Breast epithelium (tissue), 4 donors: Measurements from ENCODE around the gene STX16. TPM values are rescaled to one million over a fixed set of nuclear protein-coding genes. Genes with fewer than 3 reads are reported as not detected.

Source experiments
- DNase-seq, 2 donors: peaks; one replicate each; pipeline ENCODE4 v3.0.0-alpha.2; 2019; ENCODE audit warnings: low spot score in 2 of 2
- H3K27ac ChIP-seq, 2 donors: fragments of 200-600 bp; sonication (generic) in 1 of 2; one replicate each; pipeline ENCODE4 v1.5.1; 2016 to 2019; ENCODE audit warnings: mild to moderate bottlenecking in 1 of 2
- H3K27me3 ChIP-seq, 2 donors: fragments of 200-600 bp; sonication (generic) in 1 of 2; one replicate each; pipeline versions ENCODE4 v1.5.1 to v1.6.0; 2017 to 2019; ENCODE audit warnings: control low read depth in 1 of 2, mild to moderate bottlenecking in 1 of 2
- H3K36me3 ChIP-seq: fragments of 200-600 bp; one replicate; pipeline ENCODE4 v1.5.1; 2019
- H3K4me1 ChIP-seq, 2 donors: fragments of 200-600 bp; sonication (generic); one replicate each; pipeline ENCODE4 v1.5.1; 2016 to 2019; ENCODE audit warnings: control low read depth in 1 of 2
- H3K4me3 ChIP-seq, 3 donors: fragments of 200-600 bp; sonication (generic); 1 replicate in 2 of 3; 2 replicates in 1 of 3; pipeline ENCODE4 v1.5.1; 2016 to 2019; ENCODE audit warnings: mild to moderate bottlenecking in 3 of 3, moderate library complexity in 2 of 3
- H3K9me3 ChIP-seq, 2 donors: fragments of 200-600 bp; sonication (generic) in 1 of 2; one replicate each; pipeline ENCODE4 v1.5.1; 2016 to 2019; ENCODE audit warnings: control low read depth in 1 of 2
- CTCF ChIP-seq, 3 donors: fragments of 450-650 bp; IDR thresholded peaks; one replicate each; pipeline ENCODE4 v1.5.1; 2016 to 2017; ENCODE audit warnings: antibody characterized with exemption in 3 of 3, mild to moderate bottlenecking in 3 of 3, moderate library complexity in 3 of 3
- POLR2A ChIP-seq: fragments of 450-650 bp; IDR thresholded peaks from one replicate; pipeline ENCODE4 v1.6.1; 2016; ENCODE audit warnings: antibody characterized with exemption, mild to moderate bottlenecking, moderate library complexity
- POLR2AphosphoS5 ChIP-seq, 3 donors: sonication (generic); formaldehyde crosslinking; IDR thresholded peaks; one replicate each; pipeline ENCODE4 v1.6.1; 2017; ENCODE audit warnings: antibody characterized with exemption in 3 of 3
- intact Hi-C: fragments of 100-400 bp; cut with DNase I; formaldehyde crosslinking; loops from one replicate; pipeline ENCODE4 v1.15.1; 2023; ENCODE audit warnings: low total_unique reads
- total RNA-seq, 3 donors: library from RNA; depleted of rRNA; stranded (reverse); fragments of >200 nt; gene quantifications; one replicate each; pipeline ENCODE4 v1.1.0, GENCODE V29; 2016

Gene STX16
- total RNA-seq, 3 donors from 2014 or later: 54.4 to 76.5 (median 74.4) TPM

- H3K9me3 ChIP-seq: no peaks in the 10 kb centered on the region
- peak overlapping the region; percentile 86 to 88 for H3K27ac ChIP-seq
- H3K4me1 ChIP-seq: peaks cover 0 to 4% of the 10 kb centered on the region in 2 donors
- no peaks in the 10 kb centered on the region for H3K27me3 ChIP-seq
- no peak overlapping the region for H3K4me3 ChIP-seq
- intact Hi-C loops: no loop called here
- no peaks in the 10 kb centered on the region for H3K36me3 ChIP-seq
- no peak for DNase-seq
- TF ChIP-seq CTCF (IDR thresholded peaks at IDR 0.05) (no peak), POLR2AphosphoS5 (IDR thresholded peaks at IDR 0.05) (no peak), POLR2A (no peak)
Observed at GRCh38 chr20:58610071-58610800, 40.8 kb upstream of the STX16 start.

GRCh38 chr20:58610811-58611210, 40.3 kb upstream of the STX16 start:
- peak overlapping the region; percentile 86 to 88 for H3K27ac ChIP-seq
- H3K36me3 ChIP-seq: no peaks in the 10 kb centered on the region
- DNase-seq: no peak
- no peak for TF ChIP-seq POLR2A
- no peak for TF ChIP-seq CTCF (IDR thresholded peaks at IDR 0.05)
- no peak for TF ChIP-seq POLR2AphosphoS5 (IDR thresholded peaks at IDR 0.05)
- H3K4me1 ChIP-seq: peaks cover 0 to 4% of the 10 kb centered on the region in 2 donors
- no peak overlapping the region for H3K4me3 ChIP-seq
- intact Hi-C loops: no loop called here
- no peaks in the 10 kb centered on the region for H3K27me3 ChIP-seq
- H3K9me3 ChIP-seq: no peaks in the 10 kb centered on the region

GRCh38 chr20:58611236-58612030, 39.6 kb upstream of the STX16 start:
- Histone ChIP-seq H3K9me3 (no peaks in the 10 kb centered on the region), H3K36me3 (no peaks in the 10 kb centered on the region), H3K4me1 (peaks cover 0 to 4% of the 10 kb centered on the region in 2 donors), H3K4me3 (no peak overlapping the region), H3K27ac (peak overlapping the region; percentile 86 to 88), H3K27me3 (no peaks in the 10 kb centered on the region)
- peak in 1 of 3 donors; percentile 52 for TF ChIP-seq POLR2AphosphoS5 (IDR thresholded peaks at IDR 0.05)
- TF ChIP-seq POLR2A: no peak
- peak; percentile 66 to 74 for DNase-seq
- intact Hi-C loops: no loop called here

GRCh38 chr20:58612121-58612691, 38.9 kb upstream of the STX16 start:
- intact Hi-C loops: no loop called here
- peak overlapping the region; percentile 86 to 88 for H3K27ac ChIP-seq
- DNase-seq: no peak

More at GRCh38 chr20:58612121-58612691, 38.9 kb upstream of the STX16 start:
- H3K27me3 ChIP-seq: no peaks in the 10 kb centered on the region
- TF ChIP-seq CTCF (IDR thresholded peaks at IDR 0.05) (no peak), POLR2AphosphoS5 (IDR thresholded peaks at IDR 0.05) (no peak), POLR2A (no peak)
- H3K4me3 ChIP-seq: no peak overlapping the region
- peaks cover 0 to 4% of the 10 kb centered on the region in 2 donors for H3K4me1 ChIP-seq
- no peaks in the 10 kb centered on the region for H3K9me3 ChIP-seq
- no peaks in the 10 kb centered on the region for H3K36me3 ChIP-seq
